GM10266 (cell line): Measurements from ENCODE around the gene SMPD3.

Source experiments
- DNase-seq: peaks from one replicate; pipeline ENCODE4 v3.0.0; 2012; ENCODE audit errors: extremely low spot score
- TF ChIP-seq, protein P1 (sequence below): IDR thresholded peaks from 2 replicates; pipeline ENCODE4 v1.5.1; 2012; ENCODE audit warnings: mild to moderate bottlenecking, low read depth; ENCODE audit not compliant: control insufficient read depth, insufficient read depth; ENCODE audit errors: missing control alignments

The SMPD3 gene

DNA sequence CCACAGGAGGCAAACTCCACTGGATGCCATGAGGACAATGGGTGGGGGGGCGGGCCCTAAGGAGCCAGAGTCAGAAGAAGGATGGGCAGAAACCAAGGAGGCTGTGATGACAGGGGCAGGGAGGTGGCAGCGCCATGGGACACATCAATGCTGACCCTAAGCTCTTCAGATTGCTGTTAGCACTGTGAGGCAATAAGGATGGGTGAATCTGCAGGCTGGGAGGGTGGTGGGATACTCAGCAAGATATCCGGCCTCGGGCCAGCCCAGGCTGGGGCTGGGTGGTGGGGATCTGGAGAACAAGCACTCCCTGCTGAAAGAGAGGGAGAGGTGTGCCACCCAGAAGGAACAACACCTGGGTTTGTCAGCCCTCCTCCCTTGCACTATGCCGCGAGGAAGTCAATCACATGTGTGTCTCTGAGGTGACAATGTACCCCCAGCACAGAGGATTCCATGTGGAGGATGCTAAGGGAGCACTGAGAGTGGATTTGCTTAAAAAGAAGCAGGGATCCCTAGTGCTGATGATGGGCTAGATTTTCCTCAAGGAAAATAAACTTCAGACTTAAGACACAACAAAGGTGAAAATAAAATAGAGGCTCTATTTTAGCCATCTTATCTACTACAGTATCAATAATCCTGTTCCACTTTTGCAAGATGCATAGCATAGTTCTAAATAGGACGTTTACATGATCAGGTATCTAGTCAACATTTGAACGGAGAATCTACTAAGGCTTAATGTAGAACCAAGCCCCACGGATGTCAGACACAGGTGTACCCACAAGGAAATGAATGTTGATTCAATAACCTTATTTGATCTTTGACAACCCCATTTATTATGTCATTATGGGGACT is 22.6 kb downstream of the SMPD3 start:
- DNase-seq, result no peak
- TF ChIP-seq, protein P1, sequence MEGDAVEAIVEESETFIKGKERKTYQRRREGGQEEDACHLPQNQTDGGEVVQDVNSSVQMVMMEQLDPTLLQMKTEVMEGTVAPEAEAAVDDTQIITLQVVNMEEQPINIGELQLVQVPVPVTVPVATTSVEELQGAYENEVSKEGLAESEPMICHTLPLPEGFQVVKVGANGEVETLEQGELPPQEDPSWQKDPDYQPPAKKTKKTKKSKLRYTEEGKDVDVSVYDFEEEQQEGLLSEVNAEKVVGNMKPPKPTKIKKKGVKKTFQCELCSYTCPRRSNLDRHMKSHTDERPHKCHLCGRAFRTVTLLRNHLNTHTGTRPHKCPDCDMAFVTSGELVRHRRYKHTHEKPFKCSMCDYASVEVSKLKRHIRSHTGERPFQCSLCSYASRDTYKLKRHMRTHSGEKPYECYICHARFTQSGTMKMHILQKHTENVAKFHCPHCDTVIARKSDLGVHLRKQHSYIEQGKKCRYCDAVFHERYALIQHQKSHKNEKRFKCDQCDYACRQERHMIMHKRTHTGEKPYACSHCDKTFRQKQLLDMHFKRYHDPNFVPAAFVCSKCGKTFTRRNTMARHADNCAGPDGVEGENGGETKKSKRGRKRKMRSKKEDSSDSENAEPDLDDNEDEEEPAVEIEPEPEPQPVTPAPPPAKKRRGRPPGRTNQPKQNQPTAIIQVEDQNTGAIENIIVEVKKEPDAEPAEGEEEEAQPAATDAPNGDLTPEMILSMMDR, result no peak

DNA sequence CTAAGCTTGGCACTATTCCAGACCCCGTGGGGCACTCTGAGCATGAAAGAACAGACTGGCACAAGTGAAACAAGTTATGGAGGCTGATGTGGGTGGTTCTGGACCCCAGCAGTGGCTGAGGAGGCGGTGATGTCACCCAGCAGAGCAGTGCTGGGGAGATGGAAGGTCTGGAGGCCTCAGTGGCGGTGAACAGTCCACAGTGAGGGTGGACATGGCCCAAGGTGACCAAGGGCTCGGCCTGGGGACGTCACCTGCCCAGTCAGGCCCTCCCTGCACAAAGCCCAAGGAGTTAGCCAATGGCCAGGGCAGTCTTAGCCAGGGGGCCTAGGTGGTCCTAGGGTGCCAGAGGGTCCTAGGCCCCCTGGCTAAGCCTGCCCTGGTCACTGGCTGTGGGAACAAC is 24.5 kb downstream of the SMPD3 start:
- TF ChIP-seq, protein P1, result no peak
- no peak for DNase-seq

DNA sequence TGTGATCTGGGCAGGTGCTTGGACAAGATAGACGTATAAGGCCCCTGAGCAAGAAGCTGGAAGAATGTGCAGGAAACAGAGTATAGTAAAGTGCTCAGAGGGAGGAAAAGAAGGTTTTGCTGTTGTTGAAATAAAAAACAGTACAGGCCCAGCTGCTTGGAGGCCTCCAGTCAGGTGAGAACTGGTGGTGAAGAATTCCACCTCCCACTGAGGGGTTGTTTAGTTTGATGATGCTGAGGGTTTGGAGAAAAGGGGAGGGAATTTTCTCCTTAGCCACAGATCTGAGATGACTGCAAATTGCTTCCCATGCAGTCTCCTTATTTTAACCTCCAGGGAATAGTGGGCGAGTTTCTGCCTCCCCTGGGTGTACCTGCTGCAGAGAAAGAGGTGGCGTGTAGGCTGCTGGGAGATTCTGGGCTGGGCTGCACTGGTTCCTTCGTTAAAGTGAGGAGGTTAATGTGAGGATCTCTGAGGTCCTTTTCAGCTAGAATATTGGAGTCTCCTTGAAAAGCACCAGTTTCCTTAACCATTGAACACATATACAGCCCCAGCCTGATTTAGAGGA is 25.8 kb downstream of the SMPD3 start:
- no peak for DNase-seq
- TF ChIP-seq, protein P1, result no peak

DNA sequence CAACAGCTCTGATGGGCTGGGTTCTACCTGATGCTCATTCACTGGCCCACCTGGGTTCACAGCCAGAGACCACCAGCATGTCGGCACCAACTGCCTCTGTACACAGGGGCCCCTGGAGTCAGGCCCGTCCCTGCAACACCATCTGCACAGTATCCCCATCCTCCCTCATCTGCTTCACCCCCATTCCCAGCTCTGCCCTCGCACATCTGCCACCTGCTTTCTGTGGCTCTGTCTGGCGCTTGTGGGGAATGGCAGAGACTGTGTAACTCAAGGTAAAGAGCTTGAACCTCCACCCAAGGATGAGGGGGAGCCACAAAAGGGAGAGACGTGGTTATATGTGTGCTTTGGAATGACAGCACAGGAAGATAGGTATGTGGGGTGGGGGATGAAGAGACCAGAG is 27.2 kb downstream of the SMPD3 start:
- no peak for DNase-seq
- TF ChIP-seq, protein P1, result no peak

DNA sequence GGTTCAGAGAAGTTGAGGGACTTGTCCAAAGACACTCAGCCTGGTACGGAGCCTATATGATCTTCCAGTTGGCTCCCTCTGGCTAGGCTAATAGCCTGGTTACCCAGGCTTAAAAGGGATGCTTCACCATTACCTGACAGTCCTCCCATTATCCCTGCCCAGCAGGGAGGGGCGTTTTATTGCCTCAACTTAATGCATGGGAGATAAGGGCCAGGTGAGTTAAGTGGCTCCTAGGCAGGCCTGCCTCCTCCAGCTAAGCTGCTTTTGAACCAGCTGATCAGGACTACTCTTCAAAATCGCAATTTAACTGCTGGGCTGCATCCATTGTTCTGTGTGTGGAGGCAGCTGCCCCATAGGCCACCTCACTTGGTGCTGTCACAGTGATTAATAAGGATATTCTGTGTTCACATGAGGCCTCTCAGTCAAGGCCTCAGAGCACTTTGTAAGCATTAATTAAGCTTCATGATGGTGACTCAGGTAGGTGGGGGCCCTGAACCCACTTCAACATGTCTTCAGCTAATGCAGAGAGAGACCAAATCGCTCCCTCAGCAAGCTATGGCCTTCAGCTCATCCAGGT is 27.9 kb downstream of the SMPD3 start:
- no peak for DNase-seq
- TF ChIP-seq, protein P1, result no peak

DNA sequence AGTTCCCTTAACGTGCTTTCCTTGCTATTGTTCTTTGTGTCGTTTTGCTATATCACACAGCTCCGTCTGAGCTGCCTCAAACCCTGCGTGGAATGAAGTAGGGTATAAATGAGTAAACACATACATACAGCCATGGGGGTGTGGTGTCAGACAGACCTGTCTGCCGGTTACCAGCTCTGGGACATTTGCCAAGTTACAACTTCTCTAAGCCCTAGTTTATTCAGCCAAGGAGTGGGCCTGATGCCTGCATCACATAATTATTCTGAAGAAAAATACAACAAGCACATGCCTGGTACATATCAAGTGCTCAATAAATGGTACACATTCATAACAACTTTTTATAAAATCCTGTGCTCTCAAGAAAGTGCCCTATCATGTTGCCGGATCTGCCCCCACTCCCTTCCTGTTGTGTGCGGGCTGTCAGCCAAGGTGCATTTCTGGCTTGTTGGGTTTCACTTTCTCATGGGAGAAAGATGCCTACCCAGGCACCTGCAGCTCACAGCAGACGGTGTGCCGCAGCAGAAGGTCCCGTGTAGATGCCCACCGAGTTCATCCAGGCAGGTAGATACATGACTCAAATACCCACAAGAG is 30.5 kb downstream of the SMPD3 start:
- TF ChIP-seq, protein P1, result no peak
- peak; percentile 53 for DNase-seq
